A549 (cell line): ENCODE results near the gene KRT3. TPM values are rescaled to one million over a fixed set of nuclear protein-coding genes. Genes with fewer than 3 reads are reported as not detected.

ENCODE experiments used
- ATAC-seq, 2 experiments: fragments of 200-7000 bp in 1 of 2; fragments of >200 bp in 1 of 2; cut with Nextera tagmentation in 1 of 2; cut with Tn5 transposase in 1 of 2; 3 replicates each; pipeline versions ENCODE4 v1.8.0 to v1.9.1; 2018 to 2020; ENCODE audit warnings: mild to moderate bottlenecking in 1 of 2, moderate library complexity in 1 of 2
- CTCF ChIA-PET: fragments of 300-600 bp; sonication (Branson Sonifier 250); formaldehyde crosslinking; extraction: SDS; loops from one replicate; lab custom pipeline; 2021; ENCODE audit warnings: antibody characterized with exemption, inconsistent platforms; lab: Yijun Ruan, JAX
- POLR2A ChIA-PET: fragments of 350-600 bp; formaldehyde crosslinking; extraction: SDS; loops from one replicate; lab custom pipeline; 2021; ENCODE audit warnings: antibody characterized with exemption, inconsistent platforms; lab: Yijun Ruan, JAX
- DNase-seq, 2 experiments: peaks; one replicate each; pipeline versions ENCODE4 v3.0.0 to v3.0.0-alpha.2; 2011 to 2016; ENCODE audit warnings: low read depth in 1 of 2, low spot score in 1 of 2
- FAIRE-seq: peaks from 2 replicates; lab custom pipeline; 2011; peaks lifted over from hg19 to GRCh38; lab: Jason Lieb, UNC
- H3K27ac ChIP-seq, 2 experiments: fragments of >200 bp; sonication (Bioruptor Twin); formaldehyde crosslinking; 3 replicates each; pipeline ENCODE4 v1.5.1; 2016 to 2017
- H3K4me1 ChIP-seq: fragments of >200 bp; sonication (Bioruptor Twin); formaldehyde crosslinking; 3 replicates; pipeline ENCODE4 v1.6.1; 2016
- H3K4me2 ChIP-seq: fragments of >200 bp; sonication (Bioruptor Twin); formaldehyde crosslinking; 3 replicates; pipeline ENCODE4 v1.6.1; 2016
- H3K4me3 ChIP-seq: fragments of >200 bp; sonication (Bioruptor Twin); formaldehyde crosslinking; 3 replicates; pipeline ENCODE4 v1.5.1; 2016
- H3K9me3 ChIP-seq: fragments of >200 bp; sonication (Bioruptor Twin); formaldehyde crosslinking; 3 replicates; pipeline ENCODE4 v1.6.1; 2016
- CBX2 ChIP-seq: fragments of 200-600 bp; sonication (generic); IDR thresholded peaks from 2 replicates; pipeline ENCODE4 v1.6.1; 2016; ENCODE audit warnings: low read depth, mild to moderate bottlenecking, borderline replicate concordance
- CBX8 ChIP-seq: fragments of 200-600 bp; sonication (generic); IDR thresholded peaks from 2 replicates; pipeline ENCODE4 v1.6.1; 2016
- CHD4 ChIP-seq: fragments of 200-600 bp; sonication (generic); IDR thresholded peaks from 2 replicates; pipeline ENCODE4 v1.6.1; 2016; ENCODE audit warnings: antibody characterized with exemption, mild to moderate bottlenecking, borderline replicate concordance
- EHF ChIP-seq: fragments of 250-450 bp; sonication (Bioruptor Pico); IDR thresholded peaks from 2 replicates; pipeline ENCODE4 v1.5.0; 2020; ENCODE audit warnings: mild to moderate bottlenecking
- EP300 ChIP-seq, 2 experiments: fragments of >200 bp; sonication (Bioruptor Twin); formaldehyde crosslinking; IDR thresholded peaks; 2 replicates in 1 of 2; 3 replicates in 1 of 2; pipeline ENCODE4 v1.6.1; 2016 to 2017
- ESRRA ChIP-seq: fragments of 150-350 bp; IDR thresholded peaks from 2 replicates; pipeline ENCODE4 v1.6.1; 2014; ENCODE audit warnings: mild to moderate bottlenecking, low read length, borderline replicate concordance
- FOSL2 ChIP-seq, 2 experiments: fragments of 450-650 bp in 1 of 2; fragments of >200 bp in 1 of 2; sonication (Bioruptor Twin) in 1 of 2; formaldehyde crosslinking; IDR thresholded peaks; 2 replicates each; pipeline versions ENCODE4 v1.5.0 to v1.6.1; 2016 to 2020; ENCODE audit warnings: mild to moderate bottlenecking in 1 of 2, moderate library complexity in 1 of 2
- HDAC2 ChIP-seq: fragments of 200-600 bp; sonication (generic); IDR thresholded peaks from 2 replicates; pipeline ENCODE4 v1.6.1; 2016
- HEYL ChIP-seq: fragments of 250-450 bp; sonication (Bioruptor Pico); IDR thresholded peaks from 2 replicates; pipeline ENCODE4 v1.8.0; 2021; ENCODE audit warnings: mild to moderate bottlenecking, moderate library complexity
- HOXA7 ChIP-seq: fragments of 250-450 bp; sonication (Bioruptor Pico); IDR thresholded peaks from 2 replicates; pipeline ENCODE4 v1.5.0; 2020; ENCODE audit warnings: mild to moderate bottlenecking, moderate library complexity
- JUN ChIP-seq, 2 experiments: fragments of >200 bp; sonication (Bioruptor Twin); formaldehyde crosslinking; IDR thresholded peaks; 2 replicates in 1 of 2; 3 replicates in 1 of 2; pipeline ENCODE4 v1.6.1; 2016 to 2017
- MAZ ChIP-seq: fragments of 150-350 bp; IDR thresholded peaks from 2 replicates; pipeline ENCODE4 v1.6.1; 2014; ENCODE audit warnings: antibody characterized with exemption, low read depth, low read length, borderline replicate concordance
- NR3C1 ChIP-seq: fragments of >200 bp; sonication (Bioruptor Twin); formaldehyde crosslinking; IDR thresholded peaks from 3 replicates; pipeline ENCODE4 v1.6.1; 2017
- POLR2A ChIP-seq: IDR thresholded peaks from 2 replicates; pipeline ENCODE4 v1.6.1; 2012; ENCODE audit warnings: mild to moderate bottlenecking, low read length
- POLR2AphosphoS2 ChIP-seq: conservative IDR thresholded peaks from 2 replicates; pipeline ENCODE4 v1.6.1; 2012; ENCODE audit warnings: low read length, improper control_type of control experiment, inconsistent platforms
- RAD21 ChIP-seq, 2 experiments: fragments of >200 bp in 1 of 2; sonication (Bioruptor Twin) in 1 of 2; formaldehyde crosslinking in 1 of 2; IDR thresholded peaks in 1 of 2; conservative IDR thresholded peaks in 1 of 2; 2 replicates in 1 of 2; 3 replicates in 1 of 2; pipeline ENCODE4 v1.6.1; 2012 to 2018; ENCODE audit warnings: inconsistent platforms in 1 of 2
- RCOR1 ChIP-seq: fragments of 150-350 bp; IDR thresholded peaks from 2 replicates; pipeline ENCODE4 v1.6.1; 2014; ENCODE audit warnings: antibody characterized with exemption, low read length, low read depth
- RNF2 ChIP-seq: fragments of 200-600 bp; sonication (generic); IDR thresholded peaks from 2 replicates; pipeline ENCODE4 v1.6.1; 2016; ENCODE audit warnings: low read depth, mild to moderate bottlenecking, antibody characterized with exemption, moderate library complexity, borderline replicate concordance
- SMC3 ChIP-seq: fragments of >200 bp; sonication (Bioruptor Twin); formaldehyde crosslinking; IDR thresholded peaks from 3 replicates; pipeline ENCODE4 v1.6.1; 2018; ENCODE audit warnings: inconsistent platforms
- SREBF2 ChIP-seq: fragments of 450-650 bp; IDR thresholded peaks from 2 replicates; pipeline ENCODE4 v1.6.1; 2014; ENCODE audit warnings: mild to moderate bottlenecking, moderate library complexity
- TFCP2L1 ChIP-seq: fragments of 250-450 bp; sonication (Bioruptor Pico); IDR thresholded peaks from 2 replicates; pipeline ENCODE4 v1.5.0; 2021; ENCODE audit warnings: mild to moderate bottlenecking
- TP53 ChIP-seq: fragments of 250-450 bp; sonication (Bioruptor Pico); IDR thresholded peaks from 2 replicates; pipeline ENCODE4 v1.5.0; 2021; ENCODE audit warnings: mild to moderate bottlenecking, moderate library complexity
- ZSCAN20 ChIP-seq: fragments of 250-450 bp; sonication (Bioruptor Pico); IDR thresholded peaks from 2 replicates; pipeline ENCODE4 v1.8.0; 2022; ENCODE audit warnings: mild to moderate bottlenecking, moderate library complexity
- WGBS: methylation state at CpG from one replicate; pipeline ENCODE4 v1.1.6; 2017; ENCODE audit errors: missing lambda C conversion rate; 5-methylcytosine and 5-hydroxymethylcytosine counted together
- polyA plus RNA-seq, 4 experiments: library from polyadenylated mRNA; depleted of rRNA in 3 of 4; stranded (reverse); fragments of >200 nt; fragmentation: RNase III in 1 of 4; extraction: RNeasy Plus Mini Kit Qiagen cat#74134 plus additional on column Dnase treatment in 1 of 4; gene quantifications; 2 replicates in 3 of 4; 3 replicates in 1 of 4; pipeline ENCODE4 v1.2.3, GENCODE V29; 2011 to 2017
- TF ChIP-seq, protein P1 (sequence below): fragments of >200 bp; sonication (Bioruptor Twin); formaldehyde crosslinking; IDR thresholded peaks from 3 replicates; pipeline ENCODE4 v1.6.1; 2016
- TF ChIP-seq, protein P2 (sequence below): fragments of 450-650 bp; IDR thresholded peaks from 2 replicates; pipeline ENCODE4 v1.6.1; 2014; ENCODE audit warnings: antibody characterized with exemption

Gene KRT3
- polyA plus RNA-seq, 2 of the 4 experiments (the other 2 are of a cell fraction) = 0.04 to 0.06 TPM

DNA sequence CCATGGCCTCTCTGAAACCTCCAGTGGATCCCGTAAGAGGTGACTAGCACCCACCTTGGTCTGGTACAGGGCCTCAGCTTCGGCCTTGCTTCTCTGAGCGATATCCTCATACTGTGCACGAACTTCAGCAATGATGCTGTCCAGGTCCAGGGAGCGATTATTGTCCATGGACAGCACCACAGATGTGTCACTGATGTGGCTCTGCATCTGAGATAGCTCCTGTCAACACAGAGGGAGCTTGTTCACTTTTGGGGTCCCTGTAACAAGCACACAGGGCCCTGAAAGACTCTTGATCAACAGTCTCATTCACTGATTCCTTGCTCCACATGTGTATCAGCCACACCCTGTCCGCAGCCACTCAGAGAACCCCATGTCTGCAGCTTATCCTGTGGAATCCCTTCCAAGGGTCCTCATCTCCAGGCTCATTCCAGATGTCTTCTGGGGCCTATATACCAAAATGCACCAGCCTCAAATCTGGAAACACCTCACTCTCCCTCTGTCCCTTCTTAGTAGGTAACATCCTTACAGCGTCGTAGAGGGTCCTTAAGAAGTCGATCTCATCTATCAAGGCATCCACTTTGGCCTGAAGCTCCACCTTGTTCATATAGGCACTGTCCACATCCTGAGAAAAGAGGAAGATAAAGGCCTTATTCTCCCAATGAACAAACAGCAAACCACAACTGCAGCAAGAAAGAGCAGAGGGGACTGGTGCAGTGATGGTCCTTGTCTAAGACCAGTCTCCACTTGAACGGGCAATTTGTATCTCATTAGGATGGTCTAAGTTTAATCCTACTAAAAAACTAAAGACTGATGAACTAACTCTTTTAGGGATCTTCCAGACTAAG lies 3.5 kb downstream of the KRT3 start:
- no peak for TF ChIP-seq TFCP2L1 (CRISPR knock-in tag)
- TF ChIP-seq SMC3 = no peak
- no peak for TF ChIP-seq SREBF2
- TF ChIP-seq RCOR1 = no peak
- Histone ChIP-seq H3K4me3 (no peak overlapping the region), H3K4me1 (peaks cover 14% of the 10 kb centered on the region), H3K4me2 (no peak overlapping the region), H3K9me3 (no peaks in the 10 kb centered on the region), H3K27ac (no peak overlapping the region)
- 82% methylated on average over 10 of the region's 10 CpGs for WGBS
- DNase-seq = no peak
- POLR2A ChIA-PET = no interaction called here
- FAIRE-seq = no peak
- CTCF ChIA-PET = interaction anchor here (1.1 to 3.0 kb wide), 4 partner anchors 11 to 73 kb away, joined by 3 to 7 read pairs (median 6); no protein-coding TSS in a partner anchor
- no peak for ATAC-seq

DNA sequence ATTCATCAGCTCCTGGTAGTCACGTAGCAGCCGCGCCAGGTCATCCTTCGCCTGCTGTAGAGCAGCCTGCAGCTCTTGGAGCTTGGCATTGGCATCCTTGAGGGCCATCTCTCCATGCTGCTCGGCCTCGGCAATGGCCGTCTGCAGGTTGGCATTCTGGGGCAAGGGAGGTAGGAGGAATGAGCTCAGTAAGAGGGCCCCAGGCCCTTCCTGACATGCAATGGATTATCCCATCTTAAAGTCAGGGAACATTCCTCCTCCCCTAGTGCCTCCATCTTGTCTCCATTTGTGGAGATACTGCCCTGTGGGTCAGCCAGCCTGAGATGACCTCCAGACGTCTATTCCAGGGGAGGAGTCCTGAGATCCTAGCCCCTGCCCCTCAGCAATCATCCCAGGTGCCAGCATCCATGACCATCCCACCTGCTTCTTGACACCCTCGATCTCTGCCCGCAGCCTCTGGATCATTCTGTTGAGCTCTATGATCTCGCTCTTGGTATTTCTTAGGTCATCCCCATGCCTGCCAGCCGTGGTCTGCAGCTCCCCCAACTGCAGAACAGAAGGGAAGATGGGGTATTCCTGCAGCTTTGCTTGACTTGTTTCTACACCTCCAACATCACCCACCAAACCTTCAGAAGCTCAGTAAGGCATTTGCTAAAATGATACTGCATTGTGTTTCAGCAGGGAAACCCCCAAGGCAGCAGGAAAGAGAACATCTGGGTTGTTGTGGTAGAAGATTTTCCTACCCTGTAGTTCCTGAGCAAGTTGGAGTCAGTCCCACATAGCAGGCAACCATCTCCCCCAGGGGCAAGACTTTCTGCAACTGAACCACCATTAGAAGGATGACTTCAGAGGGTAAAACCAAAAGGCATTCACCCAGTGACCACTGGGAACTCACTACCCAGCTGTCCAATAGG lies 4.4 kb downstream of the KRT3 start:
- WGBS = 90% methylated on average over 12 of the region's 12 CpGs
- no peak for FAIRE-seq
- H3K27ac ChIP-seq = no peak overlapping the region
- CTCF ChIA-PET = interaction anchor here (1.1 to 3.0 kb wide), 7 partner anchors 10 to 513 kb away, joined by 3 to 7 read pairs (median 4); no protein-coding TSS in a partner anchor
- TF ChIP-seq TP53 (CRISPR knock-in tag) (no peak), CBX2 (no peak), SMC3 (no peak), HDAC2 (no peak), RCOR1 (no peak), RAD21 (conservative IDR thresholded peaks at IDR 0.05 in 1 of 2, IDR thresholded peaks at IDR 0.05 in 1 of 2) (no peak), ESRRA (no peak), EP300 (IDR thresholded peaks at IDR 0.05) (no peak), EHF (CRISPR knock-in tag) (no peak), CBX8 (no peak), CHD4 (no peak), JUN (IDR thresholded peaks at IDR 0.05) (no peak), NR3C1 (no peak)
- TF ChIP-seq, protein P1, sequence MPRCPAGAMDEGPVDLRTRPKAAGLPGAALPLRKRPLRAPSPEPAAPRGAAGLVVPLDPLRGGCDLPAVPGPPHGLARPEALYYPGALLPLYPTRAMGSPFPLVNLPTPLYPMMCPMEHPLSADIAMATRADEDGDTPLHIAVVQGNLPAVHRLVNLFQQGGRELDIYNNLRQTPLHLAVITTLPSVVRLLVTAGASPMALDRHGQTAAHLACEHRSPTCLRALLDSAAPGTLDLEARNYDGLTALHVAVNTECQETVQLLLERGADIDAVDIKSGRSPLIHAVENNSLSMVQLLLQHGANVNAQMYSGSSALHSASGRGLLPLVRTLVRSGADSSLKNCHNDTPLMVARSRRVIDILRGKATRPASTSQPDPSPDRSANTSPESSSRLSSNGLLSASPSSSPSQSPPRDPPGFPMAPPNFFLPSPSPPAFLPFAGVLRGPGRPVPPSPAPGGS = no peak
- no peaks in the 10 kb centered on the region for H3K9me3 ChIP-seq
- POLR2A ChIA-PET = no interaction called here
- no peak for DNase-seq
- no peak for ATAC-seq
- peaks cover 5% of the 10 kb centered on the region; the same call in 1 of the 3 replicates for H3K4me1 ChIP-seq
- H3K4me2 ChIP-seq = no peak overlapping the region
- no peak overlapping the region for H3K4me3 ChIP-seq

DNA sequence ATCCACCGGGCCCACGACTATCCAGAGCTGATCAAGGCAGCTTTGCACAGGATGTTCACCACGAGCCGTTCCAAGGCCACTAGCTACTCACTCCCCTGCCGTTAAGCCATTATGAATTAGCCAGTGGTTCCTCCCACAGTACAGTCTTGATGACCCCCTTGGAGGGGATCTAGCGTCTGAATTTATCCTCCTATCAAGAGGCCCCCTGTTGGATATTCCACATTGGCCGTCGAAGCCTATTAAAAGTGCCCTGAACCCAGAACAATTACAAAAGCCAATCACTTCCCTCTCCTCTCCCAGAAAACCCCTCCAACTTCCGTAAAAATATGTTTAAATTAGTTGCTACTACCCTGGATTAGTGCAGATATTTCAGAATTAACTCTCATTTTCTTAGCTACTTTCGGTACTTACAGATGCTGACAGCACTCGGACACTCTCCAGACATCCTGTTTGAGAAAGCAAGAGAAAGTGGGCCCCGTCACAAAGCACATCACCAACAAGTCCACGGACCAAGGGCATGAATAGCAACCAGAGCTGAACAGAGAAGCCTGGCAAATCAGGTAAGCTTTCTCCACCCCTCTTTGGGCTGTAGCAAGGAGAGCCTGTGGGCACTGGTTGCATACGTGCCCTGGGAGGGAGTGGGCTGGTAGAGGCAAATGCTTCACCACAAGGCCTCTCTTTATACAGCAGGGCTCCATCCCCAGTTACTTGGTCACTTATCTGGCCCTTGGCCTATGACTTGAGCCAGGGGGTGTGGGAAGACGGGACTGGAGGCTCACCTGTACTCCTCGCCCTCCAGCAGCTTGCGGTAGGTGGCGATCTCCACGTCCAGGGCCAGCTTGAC lies 5.3 kb downstream of the KRT3 start:
- ATAC-seq (no peak), DNase-seq (no peak), FAIRE-seq (no peak)
- Histone ChIP-seq H3K9me3 (no peaks in the 10 kb centered on the region), H3K4me2 (no peak overlapping the region), H3K4me3 (no peak overlapping the region), H3K4me1 (peaks cover 5% of the 10 kb centered on the region; the same call in 1 of the 3 replicates), H3K27ac (no peak overlapping the region)
- CTCF ChIA-PET = interaction anchor here (1.0 to 3.0 kb wide), 7 partner anchors 9 to 512 kb away, joined by 3 to 7 read pairs (median 4); no protein-coding TSS in a partner anchor
- TF ChIP-seq MAZ (no peak), ZSCAN20 (CRISPR knock-in tag) (no peak), RNF2 (no peak), JUN (IDR thresholded peaks at IDR 0.05) (no peak), TP53 (CRISPR knock-in tag) (no peak), SMC3 (no peak), HOXA7 (CRISPR knock-in tag) (no peak), HEYL (CRISPR knock-in tag) (no peak), HDAC2 (no peak), FOSL2 (IDR thresholded peaks at IDR 0.05) (no peak), FOSL2 (CRISPR knock-in tag; IDR thresholded peaks at IDR 0.05) (no peak), POLR2A (no peak), EHF (CRISPR knock-in tag) (no peak), POLR2AphosphoS2 (no peak)
- TF ChIP-seq, protein P1 = no peak
- TF ChIP-seq, protein P2, sequence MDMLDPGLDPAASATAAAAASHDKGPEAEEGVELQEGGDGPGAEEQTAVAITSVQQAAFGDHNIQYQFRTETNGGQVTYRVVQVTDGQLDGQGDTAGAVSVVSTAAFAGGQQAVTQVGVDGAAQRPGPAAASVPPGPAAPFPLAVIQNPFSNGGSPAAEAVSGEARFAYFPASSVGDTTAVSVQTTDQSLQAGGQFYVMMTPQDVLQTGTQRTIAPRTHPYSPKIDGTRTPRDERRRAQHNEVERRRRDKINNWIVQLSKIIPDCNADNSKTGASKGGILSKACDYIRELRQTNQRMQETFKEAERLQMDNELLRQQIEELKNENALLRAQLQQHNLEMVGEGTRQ = no peak
- WGBS = 86% methylated on average over 19 of the region's 19 CpGs
- POLR2A ChIA-PET = no interaction called here
